ENCODE measurements around the gene NWD2. TPM values are rescaled to one million over a fixed set of nuclear protein-coding genes. Genes with fewer than 3 reads are reported as not detected.

Gene NWD2
- total and polyA plus RNA-seq, 9 of the 15 experiments (the other 6 are each of a cell fraction or from before 2014, with no cell fraction given): not detected

DNA sequence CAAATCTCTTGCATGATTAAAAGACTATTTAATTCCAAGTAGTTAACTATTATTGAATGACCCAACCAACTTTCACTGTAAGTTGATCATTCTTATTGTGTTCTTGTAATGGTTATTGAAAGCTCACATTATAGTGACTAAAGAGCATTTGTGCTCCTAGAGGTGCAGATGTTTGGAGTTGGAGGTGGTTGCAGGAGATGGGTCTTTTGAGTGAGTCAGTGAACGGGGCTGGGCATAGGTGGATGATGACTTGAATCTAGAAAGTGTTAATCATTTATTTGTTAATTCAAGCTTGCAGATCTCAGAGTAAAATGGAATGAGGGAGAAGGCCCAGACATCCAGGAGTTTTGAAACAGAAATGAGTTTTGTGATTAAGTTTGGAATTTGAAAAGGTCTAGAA is 13.7 kb downstream of the NWD2 start:
- no peak for DNase-seq (ENCODE audit: extremely low read depth in 1 of 4, low spot score in 3 of 4)
- no peak overlapping the region for H3K9ac ChIP-seq (ENCODE audit: insufficient read depth in 1 of 2, low read depth in 2 of 2, low read length in 2 of 2)
- intact Hi-C loops (cut with micrococcal nuclease) (no loop called here), in situ Hi-C loops (cut with MboI) (no loop called here)
- ATAC-seq: no peak
- no TSS peak for BruUV-seq (replicated peaks)
- TF ChIP-seq C11orf30 (IDR thresholded peaks at IDR 0.05; ENCODE audit: low read depth) (no peak), ZKSCAN1 (IDR thresholded peaks at IDR 0.05; ENCODE audit: low read depth, low read length) (no peak), ZNF79 (CRISPR knock-in tag; IDR thresholded peaks at IDR 0.05; ENCODE audit: low read depth) (no peak), ATF7 (IDR thresholded peaks at IDR 0.05) (no peak)
- TF ChIP-seq, protein P1, sequence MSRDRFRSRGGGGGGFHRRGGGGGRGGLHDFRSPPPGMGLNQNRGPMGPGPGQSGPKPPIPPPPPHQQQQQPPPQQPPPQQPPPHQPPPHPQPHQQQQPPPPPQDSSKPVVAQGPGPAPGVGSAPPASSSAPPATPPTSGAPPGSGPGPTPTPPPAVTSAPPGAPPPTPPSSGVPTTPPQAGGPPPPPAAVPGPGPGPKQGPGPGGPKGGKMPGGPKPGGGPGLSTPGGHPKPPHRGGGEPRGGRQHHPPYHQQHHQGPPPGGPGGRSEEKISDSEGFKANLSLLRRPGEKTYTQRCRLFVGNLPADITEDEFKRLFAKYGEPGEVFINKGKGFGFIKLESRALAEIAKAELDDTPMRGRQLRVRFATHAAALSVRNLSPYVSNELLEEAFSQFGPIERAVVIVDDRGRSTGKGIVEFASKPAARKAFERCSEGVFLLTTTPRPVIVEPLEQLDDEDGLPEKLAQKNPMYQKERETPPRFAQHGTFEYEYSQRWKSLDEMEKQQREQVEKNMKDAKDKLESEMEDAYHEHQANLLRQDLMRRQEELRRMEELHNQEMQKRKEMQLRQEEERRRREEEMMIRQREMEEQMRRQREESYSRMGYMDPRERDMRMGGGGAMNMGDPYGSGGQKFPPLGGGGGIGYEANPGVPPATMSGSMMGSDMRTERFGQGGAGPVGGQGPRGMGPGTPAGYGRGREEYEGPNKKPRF (IDR thresholded peaks at IDR 0.05; ENCODE audit: low read depth, low read length): no peak
- TF ChIP-seq, protein P2, sequence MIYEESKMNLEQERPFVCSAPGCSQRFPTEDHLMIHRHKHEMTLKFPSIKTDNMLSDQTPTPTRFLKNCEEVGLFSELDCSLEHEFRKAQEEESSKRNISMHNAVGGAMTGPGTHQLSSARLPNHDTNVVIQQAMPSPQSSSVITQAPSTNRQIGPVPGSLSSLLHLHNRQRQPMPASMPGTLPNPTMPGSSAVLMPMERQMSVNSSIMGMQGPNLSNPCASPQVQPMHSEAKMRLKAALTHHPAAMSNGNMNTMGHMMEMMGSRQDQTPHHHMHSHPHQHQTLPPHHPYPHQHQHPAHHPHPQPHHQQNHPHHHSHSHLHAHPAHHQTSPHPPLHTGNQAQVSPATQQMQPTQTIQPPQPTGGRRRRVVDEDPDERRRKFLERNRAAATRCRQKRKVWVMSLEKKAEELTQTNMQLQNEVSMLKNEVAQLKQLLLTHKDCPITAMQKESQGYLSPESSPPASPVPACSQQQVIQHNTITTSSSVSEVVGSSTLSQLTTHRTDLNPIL (CRISPR knock-in tag; IDR thresholded peaks at IDR 0.05): no peak
- TF ChIP-seq, protein P3, sequence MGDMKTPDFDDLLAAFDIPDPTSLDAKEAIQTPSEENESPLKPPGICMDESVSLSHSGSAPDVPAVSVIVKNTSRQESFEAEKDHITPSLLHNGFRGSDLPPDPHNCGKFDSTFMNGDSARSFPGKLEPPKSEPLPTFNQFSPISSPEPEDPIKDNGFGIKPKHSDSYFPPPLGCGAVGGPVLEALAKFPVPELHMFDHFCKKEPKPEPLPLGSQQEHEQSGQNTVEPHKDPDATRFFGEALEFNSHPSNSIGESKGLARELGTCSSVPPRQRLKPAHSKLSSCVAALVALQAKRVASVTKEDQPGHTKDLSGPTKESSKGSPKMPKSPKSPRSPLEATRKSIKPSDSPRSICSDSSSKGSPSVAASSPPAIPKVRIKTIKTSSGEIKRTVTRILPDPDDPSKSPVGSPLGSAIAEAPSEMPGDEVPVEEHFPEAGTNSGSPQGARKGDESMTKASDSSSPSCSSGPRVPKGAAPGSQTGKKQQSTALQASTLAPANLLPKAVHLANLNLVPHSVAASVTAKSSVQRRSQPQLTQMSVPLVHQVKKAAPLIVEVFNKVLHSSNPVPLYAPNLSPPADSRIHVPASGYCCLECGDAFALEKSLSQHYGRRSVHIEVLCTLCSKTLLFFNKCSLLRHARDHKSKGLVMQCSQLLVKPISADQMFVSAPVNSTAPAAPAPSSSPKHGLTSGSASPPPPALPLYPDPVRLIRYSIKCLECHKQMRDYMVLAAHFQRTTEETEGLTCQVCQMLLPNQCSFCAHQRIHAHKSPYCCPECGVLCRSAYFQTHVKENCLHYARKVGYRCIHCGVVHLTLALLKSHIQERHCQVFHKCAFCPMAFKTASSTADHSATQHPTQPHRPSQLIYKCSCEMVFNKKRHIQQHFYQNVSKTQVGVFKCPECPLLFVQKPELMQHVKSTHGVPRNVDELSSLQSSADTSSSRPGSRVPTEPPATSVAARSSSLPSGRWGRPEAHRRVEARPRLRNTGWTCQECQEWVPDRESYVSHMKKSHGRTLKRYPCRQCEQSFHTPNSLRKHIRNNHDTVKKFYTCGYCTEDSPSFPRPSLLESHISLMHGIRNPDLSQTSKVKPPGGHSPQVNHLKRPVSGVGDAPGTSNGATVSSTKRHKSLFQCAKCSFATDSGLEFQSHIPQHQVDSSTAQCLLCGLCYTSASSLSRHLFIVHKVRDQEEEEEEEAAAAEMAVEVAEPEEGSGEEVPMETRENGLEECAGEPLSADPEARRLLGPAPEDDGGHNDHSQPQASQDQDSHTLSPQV (IDR thresholded peaks at IDR 0.05): no peak
- TF ChIP-seq, protein P4, sequence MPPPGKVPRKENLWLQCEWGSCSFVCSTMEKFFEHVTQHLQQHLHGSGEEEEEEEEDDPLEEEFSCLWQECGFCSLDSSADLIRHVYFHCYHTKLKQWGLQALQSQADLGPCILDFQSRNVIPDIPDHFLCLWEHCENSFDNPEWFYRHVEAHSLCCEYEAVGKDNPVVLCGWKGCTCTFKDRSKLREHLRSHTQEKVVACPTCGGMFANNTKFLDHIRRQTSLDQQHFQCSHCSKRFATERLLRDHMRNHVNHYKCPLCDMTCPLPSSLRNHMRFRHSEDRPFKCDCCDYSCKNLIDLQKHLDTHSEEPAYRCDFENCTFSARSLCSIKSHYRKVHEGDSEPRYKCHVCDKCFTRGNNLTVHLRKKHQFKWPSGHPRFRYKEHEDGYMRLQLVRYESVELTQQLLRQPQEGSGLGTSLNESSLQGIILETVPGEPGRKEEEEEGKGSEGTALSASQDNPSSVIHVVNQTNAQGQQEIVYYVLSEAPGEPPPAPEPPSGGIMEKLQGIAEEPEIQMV (tag; conservative IDR thresholded peaks at IDR 0.05; ENCODE audit: low read depth): no peak
- ChIA-PET CTCF (ENCODE audit: low intra/inter-chr PET ratio) (no interaction called here), POLR2A (no interaction called here)
- no peaks in the 10 kb centered on the region for H3K36me3 ChIP-seq (ENCODE audit: control insufficient read depth, insufficient read depth, low read length)
- H3K9me1 ChIP-seq (ENCODE audit: control insufficient read depth, insufficient read depth, low read length): no peaks in the 10 kb centered on the region
- no peak overlapping the region for H3K27ac ChIP-seq (ENCODE audit: extremely low read depth, low read depth, low read length)
- 0% methylated on average over 1 of the region's 1 CpG for WGBS (ENCODE audit: insufficient coverage, low coverage, missing lambda C conversion rate)
- no peak overlapping the region for H2AFZ ChIP-seq (ENCODE audit: low read depth, low read length)
- no peaks in the 10 kb centered on the region for H4K20me1 ChIP-seq (replicated peaks; ENCODE audit: control insufficient read depth, insufficient read depth, low read length)
- H3K4me1 ChIP-seq (replicated peaks in 1 of 2; ENCODE audit: control insufficient read depth in 2 of 2, insufficient read depth in 2 of 2, low read length in 2 of 2): no peaks in the 10 kb centered on the region
- H3K79me2 ChIP-seq (ENCODE audit: control insufficient read depth, insufficient read depth, low read length): no peaks in the 10 kb centered on the region
- no peak for FAIRE-seq
- no peak overlapping the region for H3K4me2 ChIP-seq (ENCODE audit: insufficient read depth, low read length)
- no peaks in the 10 kb centered on the region for H3K9me3 ChIP-seq (replicated peaks; ENCODE audit: control insufficient read depth, insufficient read depth, low read depth, low read length)
- H3K4me3 ChIP-seq: no peak overlapping the region
- H3K27me3 ChIP-seq (ENCODE audit: control insufficient read depth in 2 of 2, insufficient read depth in 2 of 2, low read length in 2 of 2): no peaks in the 10 kb centered on the region
